Loucy (cell line): ENCODE data around the gene EEFSEC.

Experiments
- H2AFZ ChIP-seq: fragments of 200-600 bp; sonication (generic); 2 replicates; pipeline ENCODE4 v1.6.0; 2016; ENCODE audit warnings: antibody characterized with exemption, mild to moderate bottlenecking, low read length, moderate library complexity
- H3F3A ChIP-seq: fragments of 200-600 bp; 2 replicates; pipeline ENCODE4 v1.6.0; 2016; ENCODE audit warnings: antibody characterized with exemption, low read depth, mild to moderate bottlenecking
- H3K27me3 ChIP-seq: fragments of 200-600 bp; sonication (generic); 2 replicates; pipeline ENCODE4 v1.6.1; 2014; ENCODE audit warnings: low read length, mild to moderate bottlenecking; ENCODE audit not compliant: insufficient read depth, poor library complexity, severe bottlenecking
- H3K36me3 ChIP-seq: fragments of 200-600 bp; sonication (generic); 2 replicates; pipeline ENCODE4 v1.6.1; 2016; ENCODE audit warnings: low read length; ENCODE audit not compliant: insufficient read depth
- H3K4me1 ChIP-seq: fragments of 200-600 bp; sonication (generic); 2 replicates; pipeline ENCODE4 v1.5.1; 2014; ENCODE audit warnings: low read length, mild to moderate bottlenecking; ENCODE audit not compliant: insufficient read depth, poor library complexity, severe bottlenecking
- H3K4me2 ChIP-seq: fragments of 200-600 bp; sonication (generic); 2 replicates; pipeline ENCODE4 v1.6.0; 2014; ENCODE audit warnings: antibody characterized with exemption, low read length, low read depth, mild to moderate bottlenecking; ENCODE audit not compliant: poor library complexity, severe bottlenecking
- H3K4me3 ChIP-seq: fragments of 200-600 bp; sonication (generic); 2 replicates; pipeline ENCODE4 v1.5.1; 2014; ENCODE audit warnings: low read length, mild to moderate bottlenecking, mixed read lengths; ENCODE audit not compliant: poor library complexity, severe bottlenecking
- H3K79me2 ChIP-seq: fragments of 200-600 bp; sonication (generic); 2 replicates; pipeline ENCODE4 v1.6.1; 2014; ENCODE audit warnings: low read length; ENCODE audit not compliant: insufficient read depth
- H3K9ac ChIP-seq: fragments of 200-600 bp; sonication (generic); 2 replicates; pipeline ENCODE4 v1.6.0; 2014; ENCODE audit warnings: mild to moderate bottlenecking, low read depth, low read length, moderate library complexity; ENCODE audit not compliant: poor library complexity, severe bottlenecking
- H3K9me2 ChIP-seq: fragments of 200-600 bp; sonication (generic); replicated peaks from 2 replicates; pipeline ENCODE4 v1.6.1; 2016; ENCODE audit warnings: low read depth, low read length, mixed read lengths
- H3K9me3 ChIP-seq: fragments of 200-600 bp; sonication (generic); 2 replicates; pipeline ENCODE4 v1.6.1; 2014; ENCODE audit warnings: mild to moderate bottlenecking, antibody characterized with exemption, low read length, low read depth; ENCODE audit not compliant: insufficient read depth
- H4K20me1 ChIP-seq: fragments of 200-600 bp; sonication (generic); 2 replicates; pipeline ENCODE4 v1.6.0; 2014; ENCODE audit warnings: antibody characterized with exemption, low read length, mild to moderate bottlenecking; ENCODE audit not compliant: insufficient read depth, poor library complexity, severe bottlenecking
- CTCF ChIP-seq: fragments of 200-600 bp; sonication (generic); conservative IDR thresholded peaks from 2 replicates; pipeline ENCODE4 v1.5.1; 2014; ENCODE audit warnings: mild to moderate bottlenecking, antibody characterized with exemption, low read length
- EZH2phosphoT487 ChIP-seq: fragments of 200-600 bp; IDR thresholded peaks from 2 replicates; pipeline ENCODE4 v1.6.1; 2018; ENCODE audit warnings: antibody characterized with exemption, mild to moderate bottlenecking, moderate library complexity, borderline replicate concordance

Gene EEFSEC

GRCh38 chr3:128382221-128382807 is 229.0 kb downstream of the EEFSEC start:
- Histone ChIP-seq H3F3A (no peaks in the 10 kb centered on the region), H3K27me3 (no peaks in the 10 kb centered on the region), H2AFZ (no peak overlapping the region), H3K4me3 (peak overlapping the region; percentile 19), H4K20me1 (no peaks in the 10 kb centered on the region), H3K36me3 (no peaks in the 10 kb centered on the region), H3K4me1 (peaks cover 44% of the 10 kb centered on the region), H3K9ac (peak overlapping the region; percentile 56), H3K4me2 (peak overlapping the region; percentile 58), H3K9me3 (no peaks in the 10 kb centered on the region), H3K9me2 (no peaks in the 10 kb centered on the region), H3K79me2 (no peaks in the 10 kb centered on the region)
- TF ChIP-seq EZH2phosphoT487: no peak

- Histone ChIP-seq H3K4me2 (peak overlapping the region; percentile 58), H3K9me2 (no peaks in the 10 kb centered on the region), H3K79me2 (no peaks in the 10 kb centered on the region), H3K27me3 (no peaks in the 10 kb centered on the region), H4K20me1 (no peaks in the 10 kb centered on the region), H3K9me3 (no peaks in the 10 kb centered on the region), H3K9ac (peak overlapping the region; percentile 56), H3F3A (no peaks in the 10 kb centered on the region), H3K36me3 (no peaks in the 10 kb centered on the region), H3K4me3 (peak overlapping the region; percentile 19), H2AFZ (no peak overlapping the region), H3K4me1 (peaks cover 41% of the 10 kb centered on the region)
- no peak for TF ChIP-seq CTCF
- no peak for TF ChIP-seq EZH2phosphoT487
These were observed 230.3 kb downstream of the EEFSEC start for GRCh38 chr3:128383316-128384235.

GRCh38 chr3:128385080-128385832 is 232.0 kb downstream of the EEFSEC start:
- no peaks in the 10 kb centered on the region for H3K9me3 ChIP-seq
- H3K4me2 ChIP-seq: no peak overlapping the region
- H3K9ac ChIP-seq: no peak overlapping the region
- H3K36me3 ChIP-seq: no peaks in the 10 kb centered on the region
- H2AFZ ChIP-seq: no peak overlapping the region
- no peaks in the 10 kb centered on the region for H3K9me2 ChIP-seq
- H3K79me2 ChIP-seq: no peaks in the 10 kb centered on the region
- no peaks in the 10 kb centered on the region for H3K27me3 ChIP-seq
- H4K20me1 ChIP-seq: no peaks in the 10 kb centered on the region
- TF ChIP-seq EZH2phosphoT487: no peak
- no peak for TF ChIP-seq CTCF
- H3K4me3 ChIP-seq: no peak overlapping the region
- peaks cover 41% of the 10 kb centered on the region for H3K4me1 ChIP-seq
- no peaks in the 10 kb centered on the region for H3F3A ChIP-seq
